Choroid plexus epithelial cell (primary cell): Measurements from ENCODE around the gene BRF1.

ENCODE experiments used
- DNase-seq: peaks from one replicate; pipeline ENCODE4 v3.0.0-alpha.2; 2010; ENCODE audit warnings: low read depth
- H3K4me3 ChIP-seq: 2 replicates; pipeline ENCODE4 v1.5.1; 2011; ENCODE audit warnings: low read depth, mild to moderate bottlenecking, control low read depth, low read length, moderate library complexity
- TF ChIP-seq, protein P1 (sequence below): conservative IDR thresholded peaks from 2 replicates; pipeline ENCODE4 v1.5.1; 2011; ENCODE audit warnings: low read depth, mild to moderate bottlenecking, control low read depth, inconsistent platforms, low read length, moderate library complexity

BRF1 gene

GRCh38 chr14:105204206-105204930 lies 96.4 kb downstream of the BRF1 start:
- no peak for DNase-seq
- H3K4me3 ChIP-seq: no peak overlapping the region
- TF ChIP-seq, protein P1, sequence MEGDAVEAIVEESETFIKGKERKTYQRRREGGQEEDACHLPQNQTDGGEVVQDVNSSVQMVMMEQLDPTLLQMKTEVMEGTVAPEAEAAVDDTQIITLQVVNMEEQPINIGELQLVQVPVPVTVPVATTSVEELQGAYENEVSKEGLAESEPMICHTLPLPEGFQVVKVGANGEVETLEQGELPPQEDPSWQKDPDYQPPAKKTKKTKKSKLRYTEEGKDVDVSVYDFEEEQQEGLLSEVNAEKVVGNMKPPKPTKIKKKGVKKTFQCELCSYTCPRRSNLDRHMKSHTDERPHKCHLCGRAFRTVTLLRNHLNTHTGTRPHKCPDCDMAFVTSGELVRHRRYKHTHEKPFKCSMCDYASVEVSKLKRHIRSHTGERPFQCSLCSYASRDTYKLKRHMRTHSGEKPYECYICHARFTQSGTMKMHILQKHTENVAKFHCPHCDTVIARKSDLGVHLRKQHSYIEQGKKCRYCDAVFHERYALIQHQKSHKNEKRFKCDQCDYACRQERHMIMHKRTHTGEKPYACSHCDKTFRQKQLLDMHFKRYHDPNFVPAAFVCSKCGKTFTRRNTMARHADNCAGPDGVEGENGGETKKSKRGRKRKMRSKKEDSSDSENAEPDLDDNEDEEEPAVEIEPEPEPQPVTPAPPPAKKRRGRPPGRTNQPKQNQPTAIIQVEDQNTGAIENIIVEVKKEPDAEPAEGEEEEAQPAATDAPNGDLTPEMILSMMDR: no peak

DNA sequence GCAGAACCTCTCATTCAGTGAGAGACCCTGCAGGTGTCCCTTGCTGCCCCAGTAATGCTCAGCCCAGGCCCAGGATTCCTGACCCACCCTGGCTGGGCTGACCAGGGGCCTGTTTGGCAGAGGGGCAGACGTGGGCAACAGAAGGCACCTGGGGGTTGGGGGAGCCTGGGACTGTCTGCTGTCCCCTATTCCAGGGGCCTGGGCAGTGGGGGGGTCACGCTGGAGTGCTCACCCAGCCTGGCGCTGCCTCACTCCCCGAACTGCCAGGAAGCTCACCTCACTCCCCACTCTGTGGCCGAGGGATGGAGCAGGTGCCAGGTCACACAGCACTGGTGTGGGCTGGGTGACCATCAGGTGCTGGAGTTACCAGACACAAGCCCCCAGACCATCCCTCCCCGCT lies 97.1 kb downstream of the BRF1 start:
- DNase-seq: no peak
- no peak overlapping the region for H3K4me3 ChIP-seq
- TF ChIP-seq, protein P1: no peak

DNA sequence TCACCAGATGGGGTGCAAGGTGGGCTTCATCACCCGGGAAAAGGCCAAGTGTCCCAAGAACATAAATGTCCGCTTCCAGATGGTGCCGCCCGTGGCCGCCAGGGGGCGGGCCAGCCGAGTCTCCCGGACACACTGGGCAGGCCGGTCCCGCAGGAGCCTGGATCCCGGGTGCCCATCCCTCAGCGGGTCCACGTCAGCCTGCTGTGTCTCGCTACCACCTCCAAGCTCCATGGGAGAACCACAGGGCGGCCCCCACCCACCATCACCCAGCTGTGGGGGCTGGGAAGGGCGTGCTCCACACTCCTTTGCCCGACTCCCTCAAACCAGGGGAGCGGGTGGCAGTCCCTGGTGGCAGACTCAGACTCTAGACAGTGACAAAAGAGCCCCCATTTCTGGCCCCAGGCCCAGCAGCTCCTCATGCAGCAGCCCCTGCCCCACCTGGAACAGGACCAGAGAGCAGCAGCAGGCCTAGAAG lies 97.7 kb downstream of the BRF1 start:
- peak; percentile 57 for DNase-seq
- H3K4me3 ChIP-seq: no peak overlapping the region
- TF ChIP-seq, protein P1: peak; percentile 84

- no peak for DNase-seq
- TF ChIP-seq, protein P1: no peak
- no peak overlapping the region for H3K4me3 ChIP-seq
Measured at GRCh38 chr14:105201925-105202513, 98.8 kb downstream of the BRF1 start.

DNA sequence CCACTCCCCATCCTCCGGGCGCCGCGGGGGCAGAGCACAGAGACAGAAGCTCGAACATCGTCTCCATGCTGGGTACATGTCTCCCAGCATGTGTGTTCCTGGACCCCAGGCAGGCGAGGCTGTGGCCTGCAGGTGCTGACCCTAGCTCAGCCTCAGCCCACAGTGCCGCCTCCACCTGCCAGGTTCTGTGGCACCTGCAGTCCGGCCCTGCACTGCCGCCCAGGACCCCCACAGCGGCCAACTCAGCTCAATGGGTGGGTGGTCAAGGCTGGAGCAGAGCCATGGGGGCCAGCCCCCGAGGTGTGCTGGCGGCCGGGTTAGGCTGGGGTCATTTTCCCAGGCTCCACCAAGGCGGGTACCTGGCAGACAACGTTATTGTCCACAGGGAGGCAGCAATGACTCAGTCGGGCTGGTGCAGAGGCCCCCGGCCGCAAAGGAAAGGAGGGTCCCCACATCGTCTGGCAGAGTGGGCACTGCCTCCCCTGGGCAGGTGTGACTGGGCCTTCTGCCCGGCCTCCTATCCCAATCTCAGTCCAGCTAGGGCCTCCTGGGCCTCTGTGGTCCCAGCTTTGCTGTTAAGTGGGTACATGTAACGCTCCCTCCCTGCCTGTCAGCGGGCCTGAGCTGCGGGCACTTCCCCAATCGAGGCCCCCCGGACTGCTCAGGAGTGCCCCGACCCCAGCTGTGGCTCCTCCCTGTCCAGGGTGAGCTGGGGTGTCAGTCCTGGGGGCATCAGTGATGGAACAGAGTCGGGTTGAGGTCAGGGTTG lies 99.5 kb downstream of the BRF1 start:
- no peak for DNase-seq
- H3K4me3 ChIP-seq: no peak overlapping the region
- TF ChIP-seq, protein P1: peak; percentile 16

GRCh38 chr14:105200641-105201040 lies 100.2 kb downstream of the BRF1 start:
- DNase-seq: no peak
- TF ChIP-seq, protein P1: no peak
- H3K4me3 ChIP-seq: no peak overlapping the region
